Measurements from ENCODE around the gene KIFBP.
"Not testable (repeated sequence)": the region's sequence is repeated elsewhere in the genome, so short reads cannot be mapped to it uniquely, and the experiment has no call there.

KIFBP gene, protein sequence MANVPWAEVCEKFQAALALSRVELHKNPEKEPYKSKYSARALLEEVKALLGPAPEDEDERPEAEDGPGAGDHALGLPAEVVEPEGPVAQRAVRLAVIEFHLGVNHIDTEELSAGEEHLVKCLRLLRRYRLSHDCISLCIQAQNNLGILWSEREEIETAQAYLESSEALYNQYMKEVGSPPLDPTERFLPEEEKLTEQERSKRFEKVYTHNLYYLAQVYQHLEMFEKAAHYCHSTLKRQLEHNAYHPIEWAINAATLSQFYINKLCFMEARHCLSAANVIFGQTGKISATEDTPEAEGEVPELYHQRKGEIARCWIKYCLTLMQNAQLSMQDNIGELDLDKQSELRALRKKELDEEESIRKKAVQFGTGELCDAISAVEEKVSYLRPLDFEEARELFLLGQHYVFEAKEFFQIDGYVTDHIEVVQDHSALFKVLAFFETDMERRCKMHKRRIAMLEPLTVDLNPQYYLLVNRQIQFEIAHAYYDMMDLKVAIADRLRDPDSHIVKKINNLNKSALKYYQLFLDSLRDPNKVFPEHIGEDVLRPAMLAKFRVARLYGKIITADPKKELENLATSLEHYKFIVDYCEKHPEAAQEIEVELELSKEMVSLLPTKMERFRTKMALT

GRCh38 chr10:68988530-68989316, at the start of gene KIFBP:
KIFBP (plus strand) TSS chr10:68988803; CDS start chr10:68988833, 30 bp downstream.
- peak; percentile 72 to 85 for DNase-seq

- no peak for DNase-seq
Observed at GRCh38 chr10:68938884-68939283, 49.7 kb upstream of the KIFBP start.

DNA sequence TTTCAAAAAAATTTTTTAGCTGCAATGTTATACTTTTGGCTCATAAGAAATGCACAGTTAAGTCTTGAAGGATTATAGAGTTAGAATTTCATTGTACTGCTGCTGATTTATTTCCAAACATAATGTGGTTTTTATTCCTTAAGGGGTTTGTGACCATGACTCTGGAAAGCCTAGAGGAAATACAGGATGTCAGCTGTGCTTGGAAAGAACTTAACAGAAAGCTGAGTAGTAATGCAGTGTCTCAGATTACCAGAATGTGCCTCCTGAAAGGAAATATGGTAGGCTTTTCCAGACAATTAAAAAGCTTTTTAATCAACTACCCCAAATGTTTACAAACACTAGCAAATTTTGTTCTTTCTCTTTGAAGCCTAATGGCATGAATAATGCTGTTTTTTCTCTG, 47.7 kb upstream of the KIFBP start:
- DNase-seq = not testable (repeated sequence)

- DNase-seq = no peak
Observed at GRCh38 chr10:68950598-68950997, 38.0 kb upstream of the KIFBP start.

- DNase-seq = no peak
Observed at GRCh38 chr10:68954904-68955303, 33.7 kb upstream of the KIFBP start.

DNA sequence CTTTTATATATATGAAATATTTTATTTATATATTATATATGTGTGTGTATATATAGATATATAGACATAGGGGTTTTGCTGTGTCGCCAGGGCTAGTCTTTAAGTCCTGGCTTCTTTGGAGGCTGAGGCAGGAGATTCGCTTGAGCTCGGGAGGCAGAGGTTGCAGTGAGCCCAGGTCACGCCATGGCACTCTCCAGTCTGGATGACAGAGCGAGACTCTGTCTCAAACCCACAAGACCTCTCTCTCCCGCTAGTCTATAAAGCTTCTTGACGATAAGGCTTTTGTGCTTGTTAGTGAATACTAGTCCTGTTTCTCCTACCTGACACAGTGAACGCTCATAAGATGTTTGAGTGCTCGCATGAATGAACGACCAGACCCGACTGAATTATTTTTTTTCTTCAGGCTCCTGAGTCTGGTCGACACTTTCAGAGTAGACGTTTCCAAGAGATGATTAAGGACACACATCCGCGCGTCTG, 33.2 kb upstream of the KIFBP start:
- no peak for DNase-seq

- DNase-seq = peak; percentile 37 to 67
Observed at GRCh38 chr10:68955832-68956532, 32.6 kb upstream of the KIFBP start, which contains the start of gene DDX21. DDX21 (plus strand) TSS chr10:68956170; CDS start chr10:68956226, 56 bp downstream.

DNA sequence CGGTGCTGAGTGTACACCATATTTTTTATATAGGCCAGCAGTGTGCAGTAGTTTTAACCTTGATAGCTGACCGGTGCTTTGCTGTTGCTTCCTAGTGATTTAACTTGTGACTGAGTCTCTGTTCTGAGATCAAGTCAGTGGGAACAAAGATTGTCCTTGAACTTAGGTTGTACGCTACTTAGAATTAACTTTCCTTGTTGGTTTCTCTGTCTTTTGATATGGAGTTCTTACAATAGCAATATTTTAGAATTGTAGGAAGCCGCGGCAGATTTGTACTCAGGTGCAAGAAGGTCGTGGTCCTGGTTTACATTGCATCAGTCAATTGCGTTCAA, 31.4 kb upstream of the KIFBP start:
- DNase-seq = no peak

DNA sequence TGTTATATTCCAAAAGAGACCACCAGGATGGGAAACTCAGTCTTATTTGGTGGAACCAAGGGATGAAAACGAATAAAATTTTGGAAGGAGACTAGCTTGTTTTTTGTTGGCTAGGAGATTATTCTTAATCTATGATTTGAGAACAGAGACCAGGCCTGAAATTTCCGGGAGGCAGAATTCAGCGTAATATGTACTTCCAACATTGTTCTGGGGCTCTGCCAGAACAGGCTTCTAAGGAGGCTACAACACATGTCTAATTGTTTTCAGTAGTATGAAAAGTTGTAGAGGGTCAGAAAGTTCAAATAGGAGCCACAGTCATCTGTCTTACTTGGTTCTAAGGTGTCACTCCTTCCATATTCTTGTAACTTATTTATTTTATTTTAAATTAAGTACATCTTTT, 30.9 kb upstream of the KIFBP start:
- DNase-seq = no peak

- DNase-seq = no peak
Observed at GRCh38 chr10:68959695-68960527, 28.7 kb upstream of the KIFBP start.

GRCh38 chr10:68963151-68963550, 25.5 kb upstream of the KIFBP start:
- no peak for DNase-seq

- DNase-seq = no peak
Observed at GRCh38 chr10:68973975-68974374, 14.6 kb upstream of the KIFBP start.

DNA sequence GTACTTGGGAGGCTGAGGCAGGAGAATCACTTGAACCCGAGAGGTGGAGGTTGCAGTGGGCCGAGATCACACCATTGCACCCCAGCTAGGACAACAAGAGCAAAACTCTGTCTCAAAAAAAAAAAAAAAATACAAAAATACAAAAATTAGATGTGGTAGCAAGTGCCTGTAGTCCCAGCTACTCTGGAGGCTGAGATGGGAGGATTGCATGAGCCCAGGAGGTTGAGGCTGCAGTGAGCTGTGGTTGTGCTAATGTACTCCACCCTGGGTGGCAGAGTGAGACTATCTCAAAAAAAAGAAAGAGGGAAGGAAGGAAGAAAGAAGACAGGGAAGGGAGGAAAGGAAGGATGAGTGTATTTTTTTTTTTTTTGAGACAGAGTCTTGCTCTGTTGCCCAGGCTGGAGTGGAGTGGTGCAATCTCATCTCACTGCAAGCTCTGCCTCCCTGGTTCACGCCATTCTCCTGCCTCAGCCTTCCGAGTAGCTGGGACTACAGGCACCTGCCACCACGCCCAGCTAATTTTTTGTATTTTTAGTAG, 12.6 kb upstream of the KIFBP start:
- DNase-seq = not testable (repeated sequence)

GRCh38 chr10:68979738-68980137, 8.9 kb upstream of the KIFBP start:
- not testable (repeated sequence) for DNase-seq

DNA sequence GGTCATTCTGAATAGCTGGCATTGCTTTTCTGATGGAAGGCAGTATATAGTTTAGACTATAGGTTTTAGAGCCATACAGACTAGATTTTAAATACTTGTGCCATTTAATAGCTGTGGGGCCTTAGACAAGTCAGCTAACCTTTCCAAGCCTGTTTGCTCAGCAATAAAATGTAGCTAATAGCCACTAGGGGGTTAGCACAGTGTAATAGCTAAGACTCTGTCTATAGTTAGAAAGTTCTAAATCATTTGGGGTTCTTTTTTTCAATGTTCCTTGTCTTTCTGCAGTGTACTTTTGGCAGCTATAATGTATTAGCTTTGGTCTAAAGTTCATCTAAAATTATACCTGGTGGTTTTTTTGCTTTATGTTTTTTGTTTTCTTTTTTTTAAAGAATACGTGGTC, 7.5 kb upstream of the KIFBP start:
- DNase-seq = no peak

GRCh38 chr10:68982389-68982788, 6.2 kb upstream of the KIFBP start:
- no peak for DNase-seq

DNA sequence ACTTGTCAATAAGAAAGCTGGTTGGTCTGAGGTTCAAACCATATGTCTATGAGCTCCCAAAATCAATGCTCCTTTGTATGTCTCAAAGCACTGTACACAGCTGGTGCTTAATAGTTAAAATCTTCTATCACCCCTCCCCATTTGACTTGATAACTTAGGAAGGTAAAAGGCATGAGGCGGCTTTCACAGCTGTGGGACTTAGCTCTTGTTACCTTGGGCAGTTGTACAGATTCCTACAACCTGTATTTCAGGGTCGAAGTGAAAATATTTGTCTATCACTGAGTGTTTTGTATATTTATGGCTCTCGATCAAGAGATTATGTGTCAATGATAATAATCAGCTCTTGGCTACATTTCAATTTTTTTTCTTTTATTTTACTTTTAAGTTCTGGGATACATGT, 992 bp upstream of the KIFBP start:
- DNase-seq = no peak

DNA sequence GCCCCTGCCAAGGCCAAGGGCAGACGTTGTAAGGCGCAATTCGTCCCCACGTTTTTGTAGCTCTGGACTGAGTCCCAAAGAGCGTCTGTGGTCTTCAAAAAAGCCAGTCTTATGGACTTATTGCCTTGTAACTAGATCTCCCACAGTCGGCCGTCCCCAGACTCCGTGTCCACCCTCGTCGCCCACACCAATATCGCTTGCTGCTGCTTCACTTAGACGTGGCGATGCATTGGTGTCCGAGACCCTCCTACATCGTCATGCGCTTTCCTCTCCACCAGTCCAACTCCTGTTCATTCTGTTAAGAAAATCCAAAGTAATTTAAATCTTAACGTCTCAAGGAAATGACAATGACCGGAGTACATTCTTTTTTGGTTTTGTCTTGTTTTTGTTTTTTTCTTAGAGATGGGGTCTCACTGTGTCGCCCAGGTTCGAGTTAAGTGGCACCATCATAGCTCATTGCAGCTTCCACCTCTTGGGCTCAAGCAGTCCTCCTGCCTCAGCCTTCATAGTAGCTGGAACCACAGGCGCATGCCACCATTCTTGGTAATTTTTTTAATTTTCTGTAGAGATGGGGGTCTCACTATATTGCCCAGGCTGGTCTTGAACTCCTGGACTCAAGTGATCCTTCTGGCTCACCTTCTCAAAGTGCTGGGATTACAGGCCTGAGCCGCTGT, 851 bp downstream of the KIFBP start:
- DNase-seq = peak in 1 of 2 experiments; percentile 10

DNA sequence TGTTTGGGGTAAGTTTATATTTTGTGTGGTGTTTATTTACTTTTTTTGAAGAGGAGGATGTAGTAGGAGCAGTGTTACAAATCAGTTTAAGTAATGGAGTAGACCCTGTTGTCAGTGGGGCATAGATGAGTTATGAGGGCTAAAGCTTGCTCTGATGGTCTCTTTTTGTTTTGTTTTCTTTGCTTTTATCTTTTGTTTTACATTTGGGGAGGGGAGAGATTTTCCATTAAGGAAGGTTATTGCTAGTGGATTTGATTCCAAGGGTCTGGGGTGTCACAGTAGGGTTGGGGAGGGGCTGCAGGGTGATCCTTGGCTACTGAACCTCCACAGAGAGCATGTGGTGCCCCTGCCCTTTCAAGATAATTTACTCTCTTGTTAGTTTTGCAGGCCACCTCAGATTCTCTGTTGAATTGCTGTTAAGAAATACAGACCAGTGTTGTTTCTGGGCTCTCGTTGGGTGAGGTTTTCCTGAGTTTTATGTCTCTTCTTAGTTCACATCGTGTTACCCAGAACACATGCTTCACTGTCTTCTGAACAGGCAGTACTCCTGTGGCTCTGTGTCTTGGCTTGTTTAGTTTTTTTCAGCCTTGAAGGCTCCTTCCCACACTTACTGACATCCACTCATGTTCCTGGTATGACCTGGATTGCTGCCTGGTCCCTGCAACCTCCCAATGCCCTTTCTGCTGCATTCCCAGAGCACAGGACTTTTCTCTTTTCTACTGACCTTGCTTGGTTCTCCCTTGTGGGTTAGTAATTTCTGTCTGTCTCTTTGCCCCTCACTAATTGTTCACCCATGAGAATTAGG, 4.2 kb downstream of the KIFBP start:
- DNase-seq = no peak

- no peak for DNase-seq
Observed at GRCh38 chr10:68997211-68997610, 8.6 kb downstream of the KIFBP start.
